MCF 10A (cell line): ENCODE results near the gene PACRG. TPM values are rescaled to one million over a fixed set of nuclear protein-coding genes. Genes with fewer than 3 reads are reported as not detected.

Experiments used
- BruUV-seq: library from RNA; stranded (reverse); fragments of 400-500 nt; replicated peaks from 2 replicates; lab custom pipeline; 2021; lab: Mats Ljungman, UMichigan
- CTCF ChIA-PET: fragments of 300-600 bp; sonication (Branson Sonifier 250); formaldehyde crosslinking; extraction: SDS; loops from one replicate; lab custom pipeline; 2021; ENCODE audit warnings: antibody characterized with exemption, inconsistent platforms; lab: Yijun Ruan, JAX
- POLR2A ChIA-PET: fragments of 300-600, 350-650 bp; sonication (Branson Sonifier 250); formaldehyde crosslinking; extraction: SDS; loops from one replicate; lab custom pipeline; 2020; ENCODE audit warnings: antibody characterized with exemption, inconsistent platforms; lab: Yijun Ruan, JAX
- DNase-seq: peaks from one replicate; pipeline ENCODE4 v3.0.0-alpha.2; 2018; ENCODE audit not compliant: unreplicated experiment
- H3K27ac Mint-ChIP-seq: one replicate; pipeline ENCODE4 v1.8.0; 2022; ENCODE audit warnings: mild to moderate bottlenecking, low read depth, mixed read lengths; ENCODE audit not compliant: unreplicated experiment
- H3K27me3 Mint-ChIP-seq: one replicate; pipeline ENCODE4 v1.8.0; 2022; ENCODE audit warnings: mixed read lengths; ENCODE audit not compliant: insufficient read depth, unreplicated experiment
- H3K36me3 Mint-ChIP-seq: one replicate; pipeline ENCODE4 v1.8.0; 2022; ENCODE audit warnings: mild to moderate bottlenecking, moderate library complexity, mixed read lengths; ENCODE audit not compliant: insufficient read depth, unreplicated experiment
- H3K4me1 Mint-ChIP-seq: one replicate; pipeline ENCODE4 v1.8.0; 2022; ENCODE audit warnings: mixed read lengths; ENCODE audit not compliant: insufficient read depth, unreplicated experiment
- H3K4me3 Mint-ChIP-seq: one replicate; pipeline ENCODE4 v1.8.0; 2022; ENCODE audit warnings: mild to moderate bottlenecking, moderate library complexity, mixed read lengths; ENCODE audit not compliant: unreplicated experiment
- H3K9me3 Mint-ChIP-seq: one replicate; pipeline ENCODE4 v1.8.0; 2022; ENCODE audit warnings: mixed read lengths; ENCODE audit not compliant: unreplicated experiment
- CTCF ChIP-seq: fragments of 200-600 bp; IDR thresholded peaks from one replicate; pipeline ENCODE4 v1.8.0; 2022; ENCODE audit warnings: antibody characterized with exemption, mild to moderate bottlenecking; ENCODE audit not compliant: unreplicated experiment
- intact Hi-C: fragments of 100-400 bp; cut with micrococcal nuclease; formaldehyde crosslinking; loops from 2 replicates; pipeline ENCODE4 v1.14.1; 2022
- total RNA-seq: library from RNA; stranded (reverse); gene quantifications from 2 replicates; pipeline ENCODE4 v1.2.3, GENCODE V29; 2022

PACRG gene
- total RNA-seq, 1 experiment from 2014 or later = not detected

GRCh38 chr6:163230901-163231300, 503.1 kb downstream of the PACRG start:
- Mint-ChIP-seq H3K27ac (no peak overlapping the region), H3K4me1 (no peaks in the 10 kb centered on the region), H3K27me3 (no peaks in the 10 kb centered on the region), H3K9me3 (no peaks in the 10 kb centered on the region), H3K4me3 (no peak overlapping the region), H3K36me3 (no peaks in the 10 kb centered on the region)
- ChIA-PET POLR2A (no interaction called here), CTCF (no interaction called here)
- no peak for TF ChIP-seq CTCF
- BruUV-seq = no TSS peak
- no peak for DNase-seq
- intact Hi-C loops = no loop called here

GRCh38 chr6:163231356-163232014, 503.7 kb downstream of the PACRG start:
- Mint-ChIP-seq H3K27me3 (no peaks in the 10 kb centered on the region), H3K36me3 (no peaks in the 10 kb centered on the region), H3K27ac (no peak overlapping the region), H3K4me3 (no peak overlapping the region), H3K4me1 (no peaks in the 10 kb centered on the region), H3K9me3 (no peaks in the 10 kb centered on the region)
- intact Hi-C loops = no loop called here
- POLR2A ChIA-PET = no interaction called here
- TF ChIP-seq CTCF = no peak
- CTCF ChIA-PET = interaction anchor here (0.6 kb wide), 1 partner anchor 627 kb away, joined by 3 read pairs; no protein-coding TSS in a partner anchor
- no TSS peak for BruUV-seq
- no peak for DNase-seq

GRCh38 chr6:163232015-163232523, 504.3 kb downstream of the PACRG start:
- Mint-ChIP-seq H3K4me3 (no peak overlapping the region), H3K36me3 (no peaks in the 10 kb centered on the region), H3K4me1 (no peaks in the 10 kb centered on the region), H3K9me3 (no peaks in the 10 kb centered on the region), H3K27me3 (no peaks in the 10 kb centered on the region), H3K27ac (no peak overlapping the region)
- DNase-seq = no peak
- BruUV-seq = no TSS peak
- intact Hi-C loops = no loop called here
- ChIA-PET CTCF (interaction anchor here (0.6 kb wide), 1 partner anchor 628 kb away, joined by 3 read pairs; no protein-coding TSS in a partner anchor), POLR2A (no interaction called here)
- TF ChIP-seq CTCF = no peak

- BruUV-seq = no TSS peak
- Mint-ChIP-seq H3K4me1 (no peaks in the 10 kb centered on the region), H3K27ac (no peak overlapping the region), H3K36me3 (no peaks in the 10 kb centered on the region), H3K27me3 (no peaks in the 10 kb centered on the region), H3K4me3 (no peak overlapping the region), H3K9me3 (no peaks in the 10 kb centered on the region)
- intact Hi-C loops = no loop called here
- TF ChIP-seq CTCF = no peak
- ChIA-PET POLR2A (no interaction called here), CTCF (interaction anchor here (0.6 kb wide), 1 partner anchor 448 kb away, joined by 4 read pairs; no protein-coding TSS in a partner anchor)
- no peak for DNase-seq
Measured at GRCh38 chr6:163232649-163233048, 504.9 kb downstream of the PACRG start.
